ENCODE data around the gene TMC4.

DNA sequence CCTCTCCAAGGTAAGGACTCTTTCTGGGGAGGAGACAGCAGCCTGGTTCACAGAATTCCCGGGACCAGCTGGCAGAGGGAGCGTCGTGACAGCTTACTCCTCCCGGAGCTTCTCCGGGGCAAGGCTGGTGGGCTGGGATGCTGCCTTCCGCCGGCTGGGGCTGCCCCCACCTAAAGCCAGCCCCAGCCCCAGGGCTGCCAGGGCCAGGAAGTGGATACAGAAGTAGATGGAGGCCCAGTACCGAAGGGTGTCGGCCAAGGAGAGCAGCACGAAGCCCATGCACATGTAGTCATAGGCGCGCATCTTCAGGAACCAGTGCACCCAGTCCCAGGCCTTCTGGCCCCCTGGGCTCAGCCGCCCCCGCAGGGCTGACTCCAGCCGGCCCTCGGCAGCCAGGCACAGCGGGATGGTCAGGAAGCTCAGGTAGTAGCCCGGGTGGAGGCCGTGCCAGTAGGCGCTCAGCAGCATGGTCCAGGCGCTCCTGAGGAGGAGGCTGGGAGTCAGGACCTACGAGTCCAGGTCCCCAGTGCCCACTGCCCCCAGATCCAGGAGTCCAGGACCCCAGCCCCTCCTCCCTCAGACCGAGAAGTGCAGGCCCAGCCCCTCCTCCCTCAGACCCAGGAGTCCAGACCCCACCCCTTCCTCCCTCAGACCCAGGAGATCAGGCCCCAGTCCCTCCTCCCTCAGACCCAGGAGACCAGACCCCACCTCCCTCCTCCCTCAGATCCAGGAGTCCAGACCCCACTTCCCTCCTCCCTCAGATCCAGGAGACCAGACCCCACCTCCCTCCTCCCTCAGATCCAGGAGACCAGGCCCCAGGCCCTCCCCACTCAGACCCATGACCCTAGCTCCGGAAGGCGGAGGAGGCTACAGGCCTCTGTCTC is 1.2 kb upstream of the TMC4 start:
- TF ChIP-seq CTCF (IDR thresholded peaks at IDR 0.05; ENCODE audit: low read depth, low read length) (no peak), EZH2phosphoT487 (IDR thresholded peaks at IDR 0.05; ENCODE audit: low read depth) (no peak)

Data from OCI-LY3 (cell line).